ENCODE measurements around the gene HDAC5. TPM values are rescaled to one million over a fixed set of nuclear protein-coding genes. Genes with fewer than 3 reads are reported as not detected.
A peak's percentile ranks its signal among the peaks of the same experiment; 100 is the strongest.
"Not testable (repeated sequence)": the region's sequence is repeated elsewhere in the genome, so short reads cannot be mapped to it uniquely, and the experiment has no call there.

The HDAC5 gene
- polyA plus RNA-seq (2014; cell fraction: cytosol; rRNA removed), result 98.0 and 108 TPM in 2 replicates
- polyA plus RNA-seq (2014; cell fraction: nucleus; rRNA removed), result 85.1 and 97.0 TPM in 2 replicates

GRCh38 chr17:44123356-44124117 lies at the start of gene HDAC5:
Gene HDAC5 (minus strand): TSS chr17:44123641. CDS start chr17:44117515, 6,126 bp downstream.
- DNase-seq (ENCODE audit: low spot score), result peak; percentile 97

GRCh38 chr17:44171931-44172455 lies 48.6 kb upstream of the HDAC5 start:
- no peak for DNase-seq (ENCODE audit: low spot score)

GRCh38 chr17:44170499-44171201 lies 47.2 kb upstream of the HDAC5 start, which contains the start of gene ASB16:
Gene ASB16 (plus strand): TSS chr17:44170704. CDS start chr17:44170790, 86 bp downstream.
- peak; percentile 75 for DNase-seq (ENCODE audit: low spot score)

DNA sequence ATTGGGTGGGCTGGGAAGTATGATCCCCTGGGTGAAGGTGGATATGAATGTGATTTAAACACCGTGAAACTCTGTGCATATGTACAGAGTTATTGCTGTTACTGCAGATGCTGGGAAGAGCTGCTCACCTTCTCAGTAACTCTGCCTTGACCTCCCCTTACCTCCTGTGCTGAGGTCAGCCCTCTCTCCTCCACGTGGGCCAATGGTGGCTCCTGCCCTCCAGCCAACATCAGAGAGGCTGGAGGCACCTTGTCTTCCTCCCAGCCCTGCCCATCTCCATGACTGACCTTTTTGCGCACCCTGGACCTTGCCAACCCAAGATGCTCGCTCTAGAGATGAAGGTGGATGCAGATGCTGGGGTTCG lies 46.7 kb upstream of the HDAC5 start:
- peak; percentile 57 for DNase-seq (ENCODE audit: low spot score)

DNA sequence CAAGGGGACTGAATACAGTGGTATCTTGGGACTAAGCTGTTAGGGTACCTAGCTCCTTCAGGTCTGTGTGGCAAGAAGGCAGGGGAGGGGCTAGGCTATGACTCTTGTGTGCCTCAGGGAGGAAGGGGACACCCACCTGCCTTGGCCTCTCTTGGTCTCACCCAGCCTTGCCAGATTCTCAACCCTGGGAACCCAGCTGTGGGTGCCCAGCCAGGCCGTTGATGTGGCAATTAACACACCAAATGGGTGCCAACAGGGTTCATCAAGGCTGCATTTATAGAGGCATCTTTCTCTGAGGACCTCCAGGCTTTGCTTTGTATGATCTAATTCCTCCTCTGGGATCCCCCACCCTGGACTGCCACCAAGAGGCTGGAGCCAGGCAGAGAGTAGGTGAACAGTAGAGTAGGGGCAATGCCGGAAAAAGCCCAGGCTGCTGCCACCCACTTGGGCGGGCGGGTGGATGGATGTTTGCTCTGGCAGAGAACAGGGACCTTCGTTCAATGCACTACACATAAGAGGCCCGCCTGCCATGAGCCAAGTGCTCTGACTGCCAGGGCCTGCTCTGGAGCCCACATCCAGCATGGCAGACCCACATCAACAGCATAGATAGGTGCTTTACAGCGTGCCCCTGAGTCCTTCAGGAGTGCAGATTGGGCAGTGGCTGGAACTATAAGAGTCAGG lies 43.9 kb upstream of the HDAC5 start:
- DNase-seq (ENCODE audit: low spot score), result no peak

DNA sequence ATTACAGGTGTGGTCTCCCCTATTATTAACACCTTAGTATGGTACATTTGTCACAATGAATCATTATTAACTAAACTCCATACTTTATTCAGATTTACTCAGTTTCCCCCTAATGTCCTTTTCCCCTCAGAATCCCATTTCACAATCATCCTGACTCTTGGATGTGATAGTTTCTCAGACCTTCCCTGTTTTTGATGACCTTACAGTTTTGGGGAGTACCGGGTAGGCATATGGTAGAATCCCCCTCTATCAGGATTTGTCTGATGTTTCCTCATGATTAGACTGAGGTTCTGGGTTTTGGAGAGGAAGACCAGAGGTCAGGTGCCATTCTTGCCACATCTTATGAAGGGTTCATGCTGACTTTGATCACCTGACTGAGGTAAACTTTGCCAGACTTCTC lies 41.0 kb upstream of the HDAC5 start:
- no peak for DNase-seq (ENCODE audit: low spot score)

- no peak for DNase-seq (ENCODE audit: low spot score)
Observed at GRCh38 chr17:44159519-44160210, 36.2 kb upstream of the HDAC5 start.

GRCh38 chr17:44155488-44155887 lies 32.0 kb upstream of the HDAC5 start:
- no peak for DNase-seq (ENCODE audit: low spot score)

DNA sequence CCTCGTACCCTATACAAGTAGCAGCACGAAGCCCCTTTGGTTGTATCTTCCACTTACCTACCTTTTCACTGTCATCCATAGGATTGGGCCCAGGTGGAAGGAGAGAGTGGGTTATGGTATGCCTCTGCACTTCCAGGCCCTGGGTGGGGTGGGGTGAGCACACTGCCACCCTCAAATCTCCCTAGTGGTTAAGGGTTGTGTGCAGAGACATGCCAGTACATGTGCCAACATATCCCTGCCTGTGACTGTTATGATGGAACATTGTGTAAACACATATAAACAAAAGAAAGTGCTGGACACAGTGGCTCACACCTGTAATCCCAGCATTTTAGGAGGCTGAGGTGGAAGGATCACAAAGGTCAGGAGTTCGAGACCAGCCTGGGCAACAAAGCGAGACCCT lies 29.4 kb upstream of the HDAC5 start:
- no peak for DNase-seq (ENCODE audit: low spot score)

- DNase-seq (ENCODE audit: low spot score), result no peak
Observed at GRCh38 chr17:44149750-44150329, 26.4 kb upstream of the HDAC5 start.

DNA sequence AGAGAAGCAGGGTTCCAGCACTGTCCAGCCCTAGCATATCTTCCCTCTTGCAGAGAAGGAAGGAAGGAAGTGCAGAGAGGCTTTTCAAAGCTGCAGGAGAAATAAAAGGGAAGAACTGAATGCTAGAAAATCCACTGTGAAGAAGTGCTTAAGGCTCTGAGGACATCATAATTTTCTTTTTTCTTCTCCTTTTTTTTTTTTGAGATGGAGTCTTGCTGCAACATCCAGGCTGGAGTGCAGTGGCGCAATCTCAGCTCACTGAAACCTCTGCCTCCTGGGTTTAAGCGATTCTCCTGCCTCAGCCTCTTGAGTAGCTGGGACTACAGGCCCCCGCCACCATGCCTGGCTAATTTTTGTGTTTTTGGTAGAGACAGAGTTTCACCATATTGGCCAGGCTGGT lies 25.6 kb upstream of the HDAC5 start:
- DNase-seq (ENCODE audit: low spot score), result not testable (repeated sequence)

DNA sequence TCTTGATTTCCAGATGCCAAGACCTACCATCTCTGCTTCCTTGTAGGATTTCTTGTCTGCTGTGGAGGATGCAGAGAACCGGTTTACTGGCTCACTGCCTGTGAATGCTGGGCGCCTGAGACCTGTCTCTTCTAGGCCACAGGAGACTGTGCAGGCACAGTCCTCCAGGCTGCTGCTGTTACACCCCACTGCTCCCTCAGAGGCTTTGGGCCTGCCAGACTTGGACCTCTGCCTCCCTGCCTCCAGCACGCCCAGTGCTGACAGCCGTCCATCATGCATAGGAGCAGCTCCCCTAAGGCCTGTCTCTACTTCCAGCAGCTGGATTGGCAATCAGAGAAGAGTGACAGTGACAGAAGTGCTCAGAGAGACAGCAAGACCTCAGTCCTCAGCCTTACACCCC lies 24.4 kb upstream of the HDAC5 start:
- DNase-seq (ENCODE audit: low spot score), result no peak

- peak; percentile 66 for DNase-seq (ENCODE audit: low spot score)
Observed at GRCh38 chr17:44146375-44147346, 23.2 kb upstream of the HDAC5 start.

DNA sequence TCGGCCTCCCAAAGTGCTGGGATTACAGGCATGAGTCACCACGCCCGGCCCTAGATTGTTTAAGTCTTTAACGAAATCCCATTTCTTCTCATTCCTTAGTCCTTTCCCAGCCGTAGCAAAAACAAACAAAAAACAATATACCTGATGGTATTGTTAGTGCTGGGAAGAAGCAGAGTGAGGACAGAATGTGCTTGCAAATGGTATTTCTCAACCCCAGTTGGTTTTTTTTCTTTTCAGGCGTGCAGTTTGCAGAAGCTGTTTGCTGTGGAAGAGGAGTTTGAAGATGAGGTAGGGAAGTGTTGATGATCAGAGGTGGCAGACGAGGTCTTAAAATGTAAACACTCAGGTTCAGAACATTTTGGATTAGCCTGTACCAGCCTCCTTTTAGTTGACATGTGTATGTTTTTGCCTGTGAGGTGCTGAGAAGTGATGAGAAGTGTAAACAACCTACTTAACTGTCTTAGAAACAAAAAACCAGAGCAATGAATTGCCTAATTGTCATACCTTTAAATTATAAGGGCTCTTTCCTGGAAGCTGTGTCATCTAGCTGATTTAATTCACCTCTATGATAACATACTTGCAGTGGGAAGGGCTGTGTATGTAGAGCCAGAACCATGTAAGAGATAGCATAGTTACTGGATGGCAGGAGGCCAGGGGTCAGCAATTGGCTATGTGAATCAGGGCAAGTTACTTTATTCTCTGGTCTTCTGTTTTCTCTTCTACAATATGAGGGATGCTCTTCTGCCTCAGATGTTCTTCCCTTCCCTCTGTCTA lies 21.7 kb upstream of the HDAC5 start:
- no peak for DNase-seq (ENCODE audit: low spot score)

DNA sequence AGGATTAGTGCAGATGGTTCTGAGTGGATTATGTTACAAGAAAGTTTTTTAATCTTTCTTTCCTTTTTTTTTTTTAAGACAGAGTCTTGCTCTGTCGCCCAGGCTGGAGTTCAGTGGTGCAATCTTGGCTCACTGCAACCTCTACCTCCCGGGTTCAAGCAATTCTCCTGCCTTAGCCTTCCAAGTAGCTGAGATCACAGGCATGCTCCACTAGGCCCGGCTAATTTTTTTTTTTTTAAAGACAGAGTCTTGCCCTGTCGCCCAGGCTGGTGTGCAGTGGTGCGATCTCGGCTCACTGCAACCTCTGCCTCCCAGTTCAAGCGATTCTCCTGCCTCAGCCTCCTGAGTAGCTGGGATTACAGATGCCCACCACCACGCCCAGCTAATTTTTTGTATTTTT lies 20.5 kb upstream of the HDAC5 start:
- not testable (repeated sequence) for DNase-seq (ENCODE audit: low spot score)

DNA sequence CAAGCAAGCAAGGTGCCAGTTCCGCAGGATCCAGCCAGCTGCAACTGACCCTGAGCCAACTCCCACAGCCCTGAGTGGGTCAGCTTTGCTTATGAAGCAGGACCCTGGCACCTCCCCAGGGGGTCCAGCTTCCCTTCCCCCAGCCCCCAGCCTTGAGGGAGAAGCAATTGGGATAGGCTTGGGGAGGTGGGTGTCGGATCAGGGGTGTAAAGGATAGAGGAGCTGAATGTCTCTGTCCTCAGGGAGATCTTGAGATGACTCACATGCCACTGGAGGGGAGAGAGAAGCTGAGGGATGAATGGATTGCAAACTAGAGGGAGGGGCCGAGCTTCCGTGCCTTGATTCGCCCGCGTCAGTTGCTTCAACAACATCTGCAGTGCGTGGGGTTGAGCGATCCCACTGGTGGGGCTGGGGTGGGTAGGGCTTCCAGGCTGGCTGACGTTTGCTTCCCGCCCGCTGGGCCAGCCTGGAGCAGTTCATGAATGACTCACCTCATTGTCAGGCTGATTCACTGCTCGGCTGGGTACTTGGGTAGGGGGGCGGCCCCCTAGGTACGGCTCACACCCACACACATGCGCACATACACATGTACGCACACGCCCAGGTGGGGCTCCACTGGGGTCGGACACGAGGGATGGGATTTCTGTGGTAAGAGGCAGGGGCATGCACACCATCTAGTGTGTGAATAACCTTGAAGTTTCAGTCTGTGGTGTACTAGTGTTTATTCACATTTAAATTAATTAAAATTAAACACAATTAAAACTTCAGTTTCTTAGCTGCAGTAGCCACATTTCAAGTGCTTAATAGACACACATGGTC lies 14.7 kb upstream of the HDAC5 start:
- peak; percentile 64 for DNase-seq (ENCODE audit: low spot score)

DNA sequence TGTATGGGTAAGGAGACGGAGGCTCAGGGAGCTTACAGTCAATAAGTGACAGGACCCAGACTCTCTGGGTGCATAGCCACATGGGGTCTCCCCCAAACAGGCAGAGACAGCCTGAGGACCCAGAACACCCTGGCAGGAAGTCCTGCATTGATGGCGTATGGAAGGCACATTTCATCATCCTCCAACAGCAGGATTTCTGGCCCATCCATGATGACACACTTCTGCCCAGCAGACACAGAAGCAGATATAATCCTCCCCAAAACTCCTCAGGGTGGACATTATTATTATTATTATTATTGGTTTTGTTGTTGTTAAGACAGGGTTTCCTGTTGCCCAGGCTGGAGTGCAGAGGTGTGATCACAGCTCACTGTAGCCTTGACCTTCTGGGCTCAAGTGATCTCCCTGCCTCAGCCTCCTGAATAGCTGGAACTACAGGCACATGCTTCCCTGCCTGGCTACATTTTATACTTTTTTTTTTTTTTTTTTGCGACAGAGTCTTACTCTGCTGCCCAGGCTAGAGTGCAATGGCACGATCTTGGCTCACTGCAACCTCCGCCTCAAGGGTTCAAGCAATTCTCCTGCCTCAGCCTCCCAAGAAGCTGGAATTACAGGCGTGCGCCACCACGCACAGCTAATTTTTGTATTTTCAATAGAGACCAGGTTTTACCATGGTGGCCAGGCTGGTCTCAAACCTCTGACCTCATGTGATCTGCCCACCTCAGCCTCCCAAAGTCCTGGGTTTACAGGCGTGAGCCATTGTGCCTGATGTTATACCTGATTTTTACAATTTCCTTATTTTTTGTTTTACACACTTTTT lies 11.5 kb upstream of the HDAC5 start:
- no peak for DNase-seq (ENCODE audit: low spot score)

Measured in SK-N-DZ (cell line).